22Rv1 (cell line): ENCODE results near the gene TNNT3.
"Not testable (repeated sequence)": the region's sequence is repeated elsewhere in the genome, so short reads cannot be mapped to it uniquely, and the experiment has no call there.

Experiments used
- ZFX ChIP-seq: fragments of 450-650 bp; IDR thresholded peaks from 2 replicates; pipeline ENCODE4 v1.6.1; 2017; ENCODE audit warnings: antibody characterized with exemption, borderline replicate concordance
- TF ChIP-seq, protein P1 (sequence below): fragments of 450-650 bp; IDR thresholded peaks from 2 replicates; pipeline ENCODE4 v1.5.1; 2017; ENCODE audit warnings: mild to moderate bottlenecking

DNA sequence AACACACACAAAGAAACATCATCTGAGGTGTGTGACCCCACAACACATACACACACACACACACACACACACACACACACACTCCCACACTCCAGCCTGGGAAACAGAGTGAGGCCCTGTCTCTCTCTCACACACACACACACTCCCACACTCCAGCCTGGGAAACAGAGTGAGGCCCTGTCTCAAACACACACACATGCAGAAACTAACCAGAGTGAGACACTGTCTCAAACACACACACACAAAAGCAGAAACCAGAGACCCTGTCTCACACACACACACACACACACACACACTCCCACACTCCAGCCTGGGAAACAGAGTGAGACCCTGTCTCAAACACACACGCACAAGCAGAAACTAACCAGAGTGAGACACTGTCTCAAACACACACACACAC, 20.3 kb downstream of the TNNT3 start:
- TF ChIP-seq, protein P1, sequence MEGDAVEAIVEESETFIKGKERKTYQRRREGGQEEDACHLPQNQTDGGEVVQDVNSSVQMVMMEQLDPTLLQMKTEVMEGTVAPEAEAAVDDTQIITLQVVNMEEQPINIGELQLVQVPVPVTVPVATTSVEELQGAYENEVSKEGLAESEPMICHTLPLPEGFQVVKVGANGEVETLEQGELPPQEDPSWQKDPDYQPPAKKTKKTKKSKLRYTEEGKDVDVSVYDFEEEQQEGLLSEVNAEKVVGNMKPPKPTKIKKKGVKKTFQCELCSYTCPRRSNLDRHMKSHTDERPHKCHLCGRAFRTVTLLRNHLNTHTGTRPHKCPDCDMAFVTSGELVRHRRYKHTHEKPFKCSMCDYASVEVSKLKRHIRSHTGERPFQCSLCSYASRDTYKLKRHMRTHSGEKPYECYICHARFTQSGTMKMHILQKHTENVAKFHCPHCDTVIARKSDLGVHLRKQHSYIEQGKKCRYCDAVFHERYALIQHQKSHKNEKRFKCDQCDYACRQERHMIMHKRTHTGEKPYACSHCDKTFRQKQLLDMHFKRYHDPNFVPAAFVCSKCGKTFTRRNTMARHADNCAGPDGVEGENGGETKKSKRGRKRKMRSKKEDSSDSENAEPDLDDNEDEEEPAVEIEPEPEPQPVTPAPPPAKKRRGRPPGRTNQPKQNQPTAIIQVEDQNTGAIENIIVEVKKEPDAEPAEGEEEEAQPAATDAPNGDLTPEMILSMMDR: not testable (repeated sequence)
- not testable (repeated sequence) for TF ChIP-seq ZFX
